22Rv1 (cell line): ENCODE results near the gene APOL2.

Source experiments
- CTCF ChIP-seq: fragments of 450-650 bp; IDR thresholded peaks from 2 replicates; pipeline ENCODE4 v1.5.1; 2017; ENCODE audit warnings: mild to moderate bottlenecking
- ZFX ChIP-seq: fragments of 450-650 bp; IDR thresholded peaks from 2 replicates; pipeline ENCODE4 v1.6.1; 2017; ENCODE audit warnings: antibody characterized with exemption, borderline replicate concordance

- TF ChIP-seq CTCF (no peak), ZFX (no peak)
Observed at GRCh38 chr22:36235585-36235984, 3.7 kb downstream of the APOL2 start.
